SK-N-DZ (cell line): ENCODE measurements around the gene SLC51B.
"Not testable (repeated sequence)": the region's sequence is repeated elsewhere in the genome, so short reads cannot be mapped to it uniquely, and the experiment has no call there.

Experiments
- DNase-seq: peaks from one replicate; pipeline ENCODE4 v3.0.0-alpha.2; 2015; ENCODE audit warnings: low spot score

SLC51B gene

DNA sequence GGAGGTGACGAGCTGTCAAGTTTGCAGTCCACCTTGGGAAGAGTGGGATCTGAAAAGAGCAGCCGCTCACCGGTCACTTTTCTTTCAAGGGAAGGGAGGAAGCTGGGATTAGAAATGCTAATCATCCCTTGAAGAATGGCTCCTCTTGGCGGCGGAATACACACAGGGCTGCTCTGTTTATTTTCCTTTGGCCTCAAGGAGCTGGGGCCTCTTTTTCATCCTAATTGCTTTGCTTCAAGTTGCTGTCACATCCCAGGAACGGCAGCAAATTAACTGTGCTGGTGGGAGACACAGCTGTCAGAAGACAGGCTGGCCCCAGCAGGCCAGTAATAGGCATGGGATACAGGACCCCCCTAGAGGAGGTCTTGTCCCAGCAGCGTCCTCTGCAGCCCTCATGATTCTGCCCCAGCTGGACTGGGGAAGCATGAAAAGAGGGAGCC, 38.1 kb downstream of the SLC51B start:
- DNase-seq: peak; percentile 46

GRCh38 chr15:65084500-65085206, 39.5 kb downstream of the SLC51B start:
- DNase-seq: no peak

- DNase-seq: no peak
These were observed 40.1 kb downstream of the SLC51B start for GRCh38 chr15:65085207-65085753.

DNA sequence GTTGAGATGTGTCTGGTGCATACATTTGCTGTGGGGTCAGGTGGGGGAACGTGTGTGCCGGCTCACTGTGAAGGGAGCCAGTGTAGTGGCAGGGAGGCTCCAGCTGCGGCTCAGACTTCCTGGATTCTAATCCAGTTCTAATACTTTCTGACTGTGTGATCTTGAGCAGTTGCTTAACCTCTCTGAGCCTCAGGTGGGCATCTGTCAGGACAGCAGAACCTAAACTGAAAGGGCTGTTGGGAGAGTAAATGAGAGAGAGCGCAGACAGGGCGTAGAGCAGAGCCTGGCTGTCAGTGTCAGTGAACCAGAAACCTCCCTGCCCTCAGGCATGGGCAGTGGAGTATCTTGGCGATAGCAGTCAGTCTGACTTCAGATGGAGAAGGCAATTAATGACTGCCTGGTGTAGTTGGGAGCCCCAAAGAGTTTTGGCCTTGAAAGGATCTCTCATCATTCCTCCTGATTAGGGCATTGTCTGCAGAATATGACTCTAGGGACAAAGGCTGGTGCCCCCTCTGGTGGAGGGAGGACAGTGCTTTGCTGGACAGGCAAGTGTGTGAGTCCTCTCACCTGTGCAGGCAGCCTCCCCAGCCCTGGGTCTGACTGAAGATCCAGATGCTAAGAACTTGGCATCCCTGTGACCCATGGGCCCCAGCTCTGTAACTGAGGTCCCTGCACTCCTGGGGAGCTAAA, 40.9 kb downstream of the SLC51B start:
- DNase-seq: peak; percentile 65

DNA sequence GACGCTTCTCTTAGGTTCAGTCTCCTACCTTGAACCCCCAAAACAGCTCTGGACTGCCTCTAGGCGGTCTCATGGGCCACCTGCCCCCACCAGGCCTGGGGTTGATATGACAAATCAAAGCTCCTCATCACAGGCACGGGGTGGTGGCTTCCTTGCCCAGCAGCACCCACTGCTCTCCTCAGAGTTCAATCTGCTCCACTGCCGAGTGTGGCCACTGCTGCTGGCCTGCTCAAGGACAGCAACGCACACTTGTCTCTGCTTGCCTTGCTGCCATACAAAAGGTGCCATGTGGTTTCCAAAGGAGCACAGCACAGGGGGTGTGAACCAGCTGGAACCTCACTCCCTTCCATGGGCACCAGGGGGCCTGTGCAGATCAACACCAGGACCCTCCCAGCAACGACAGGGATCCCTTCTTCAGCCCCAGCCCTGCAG, 41.5 kb downstream of the SLC51B start:
- peak; percentile 53 for DNase-seq

- no peak for DNase-seq
These were observed 42.2 kb downstream of the SLC51B start for GRCh38 chr15:65087411-65087810.

- DNase-seq: no peak
These were observed 42.9 kb downstream of the SLC51B start for GRCh38 chr15:65087873-65088642.

DNA sequence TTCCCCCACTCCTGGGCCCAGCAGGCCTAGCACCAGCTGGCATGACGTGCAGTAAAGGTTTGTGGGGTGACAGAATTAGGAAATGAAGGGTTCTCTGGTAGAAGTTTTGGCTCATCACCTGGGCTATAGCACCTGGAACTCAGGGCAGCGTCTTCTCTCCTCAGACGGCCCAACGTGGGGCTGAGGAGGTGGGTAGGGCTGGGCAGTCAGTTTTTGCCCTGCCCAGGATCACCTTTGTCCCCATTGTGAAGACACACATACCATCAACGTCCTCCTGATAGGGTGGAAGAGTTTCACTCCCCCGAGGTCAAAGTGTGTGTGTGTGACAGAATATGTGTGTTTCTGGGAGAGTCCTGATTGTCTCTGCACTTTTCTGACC, 43.4 kb downstream of the SLC51B start:
- DNase-seq: no peak

GRCh38 chr15:65089206-65089824, 44.1 kb downstream of the SLC51B start:
- no peak for DNase-seq

GRCh38 chr15:65091946-65092770, 47.0 kb downstream of the SLC51B start:
- no peak for DNase-seq

GRCh38 chr15:65092911-65093792, 48.0 kb downstream of the SLC51B start:
- DNase-seq: no peak

DNA sequence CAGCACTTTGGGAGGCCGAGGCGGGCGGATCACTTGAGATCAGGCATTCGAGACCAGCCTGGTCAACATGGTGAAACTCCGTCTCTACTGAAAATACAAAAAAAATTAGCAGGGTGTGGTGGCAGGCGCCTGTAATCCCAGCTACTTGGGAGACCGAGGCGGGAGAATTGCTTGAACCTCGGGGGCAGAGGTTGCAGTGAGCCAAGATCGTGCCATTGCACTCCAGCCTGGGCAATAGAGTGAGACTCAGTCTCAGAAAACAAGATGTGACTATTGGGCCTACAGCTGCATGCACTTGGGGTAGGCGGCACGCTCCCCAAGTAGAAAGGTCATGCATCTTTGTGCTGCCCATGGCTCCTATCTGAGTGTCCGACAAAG, 48.6 kb downstream of the SLC51B start:
- not testable (repeated sequence) for DNase-seq

DNA sequence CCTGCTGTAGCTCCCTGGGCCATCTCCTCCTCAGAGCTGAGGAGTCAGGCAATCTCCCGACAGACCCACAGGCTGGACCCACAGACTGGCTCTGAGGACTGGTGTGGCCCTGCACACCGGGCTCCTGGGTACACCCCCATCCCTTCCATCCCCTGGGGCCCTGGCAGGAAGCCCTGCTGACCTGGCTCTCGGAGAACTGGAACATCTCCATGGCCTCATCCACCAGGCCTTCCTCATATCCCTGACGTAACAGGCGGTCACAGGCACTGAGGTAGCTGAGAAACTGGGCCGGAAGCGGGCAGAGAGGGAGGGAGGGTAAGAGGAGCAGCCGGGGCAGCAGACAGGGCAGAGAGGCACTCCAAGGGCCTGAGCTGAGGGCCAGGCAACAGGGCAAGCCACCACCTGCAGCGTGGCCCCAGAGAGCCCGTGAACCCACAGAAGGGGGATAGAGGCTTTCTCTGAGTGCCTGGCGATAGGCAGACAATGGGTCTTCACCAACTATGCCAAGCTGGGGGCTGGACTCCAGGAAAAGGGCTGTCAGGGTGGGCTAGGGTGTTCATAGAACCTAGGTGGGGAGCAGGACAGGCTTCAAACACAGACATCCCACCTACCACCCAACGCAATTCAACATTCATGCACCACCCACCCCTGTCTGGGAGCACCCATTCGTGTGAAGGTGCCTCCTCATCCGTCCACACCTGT, 49.3 kb downstream of the SLC51B start:
- DNase-seq: no peak

DNA sequence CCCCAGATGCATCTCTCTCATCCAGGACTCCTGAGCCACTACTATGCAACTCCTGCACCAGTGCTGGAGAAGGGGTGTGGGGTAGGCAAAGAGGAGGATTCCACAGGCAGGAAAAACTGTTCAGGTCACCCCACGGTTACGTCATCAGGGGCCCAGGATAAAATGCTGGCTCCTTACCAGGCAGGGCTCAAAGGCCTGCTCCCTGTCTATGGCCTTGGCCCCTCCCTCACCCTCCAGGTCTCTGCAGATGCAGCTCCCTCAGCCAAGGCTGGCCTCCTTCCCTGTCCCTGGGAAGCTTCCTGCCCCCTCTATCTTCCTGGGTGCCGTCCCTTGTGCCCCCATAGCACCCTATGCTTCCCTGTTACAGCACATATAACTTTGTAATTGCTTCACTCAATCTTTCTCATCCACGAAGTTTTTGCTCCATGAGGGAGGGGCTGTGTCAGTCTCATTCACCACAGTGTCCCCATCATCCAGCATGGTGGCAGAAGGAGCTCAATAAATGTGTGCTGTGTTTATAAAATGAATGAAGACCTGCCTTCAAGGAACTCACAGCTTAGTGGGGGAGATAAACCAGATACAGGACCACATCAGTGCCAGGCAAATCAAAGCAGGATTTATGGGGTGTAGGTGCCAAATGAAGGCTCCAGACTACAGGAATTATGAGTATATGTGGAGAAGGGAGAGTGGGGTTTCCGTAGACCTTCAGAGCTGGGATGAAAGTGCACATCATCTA, 50.0 kb downstream of the SLC51B start:
- DNase-seq: no peak

- no peak for DNase-seq
These were observed 50.5 kb downstream of the SLC51B start for GRCh38 chr15:65095747-65096104.

GRCh38 chr15:65096481-65097385, 51.5 kb downstream of the SLC51B start:
- DNase-seq: no peak

- no peak for DNase-seq
These were observed 52.6 kb downstream of the SLC51B start for GRCh38 chr15:65097651-65098263.
